ENCODE results near the gene C1QTNF2. TPM values are rescaled to one million over a fixed set of nuclear protein-coding genes. Genes with fewer than 3 reads are reported as not detected.

Gene C1QTNF2, protein sequence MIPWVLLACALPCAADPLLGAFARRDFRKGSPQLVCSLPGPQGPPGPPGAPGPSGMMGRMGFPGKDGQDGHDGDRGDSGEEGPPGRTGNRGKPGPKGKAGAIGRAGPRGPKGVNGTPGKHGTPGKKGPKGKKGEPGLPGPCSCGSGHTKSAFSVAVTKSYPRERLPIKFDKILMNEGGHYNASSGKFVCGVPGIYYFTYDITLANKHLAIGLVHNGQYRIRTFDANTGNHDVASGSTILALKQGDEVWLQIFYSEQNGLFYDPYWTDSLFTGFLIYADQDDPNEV
- 0.42 and 0.43 TPM in 2 replicates for total RNA-seq
- long read RNA-seq: 0 reads

DNA sequence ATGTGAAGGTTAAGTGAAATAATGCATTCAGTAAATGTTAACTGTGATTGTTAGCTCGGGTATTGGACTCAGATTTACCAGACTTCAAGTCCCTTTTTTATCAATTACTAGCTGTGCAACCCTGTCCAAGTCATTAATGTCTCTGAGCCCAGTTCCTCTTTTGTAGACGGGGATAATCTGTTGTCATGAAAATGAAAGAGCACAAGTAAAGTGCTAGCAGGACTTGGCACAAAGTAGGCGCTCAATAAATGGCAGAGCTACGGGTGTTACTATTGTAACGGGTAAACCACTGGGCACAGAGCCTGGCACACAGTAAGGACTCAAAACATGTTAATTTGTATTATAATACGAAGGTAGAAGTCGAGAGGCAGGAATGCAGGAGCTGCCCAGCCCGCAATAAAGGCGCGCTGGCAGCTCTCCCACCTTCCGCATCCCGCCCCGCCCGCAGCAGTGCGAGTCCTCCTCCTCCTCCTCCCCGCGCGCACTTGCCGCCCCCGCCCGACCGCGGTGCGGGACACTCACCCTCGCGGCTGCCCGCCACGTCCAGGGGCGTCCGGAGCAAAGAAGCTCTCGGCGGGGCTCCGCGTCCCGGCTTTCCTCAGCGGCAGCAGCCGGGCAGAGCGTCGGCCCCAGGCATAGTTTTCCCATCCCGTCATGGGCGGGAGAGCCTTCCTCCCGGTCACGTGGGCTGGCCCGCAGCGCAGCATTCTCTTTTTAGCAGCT, at the start of gene C1QTNF2:
Gene C1QTNF2 (minus strand): TSS at position 637 of the 723 bp plus-strand sequence. CDS start 15,615 bp downstream, outside the sequence.
- no peaks in the 10 kb centered on the region for H3K9me3 Mint-ChIP-seq
- no peak within 1 kb of the TSS for H3K27ac Mint-ChIP-seq (ENCODE audit: unreplicated experiment)

DNA sequence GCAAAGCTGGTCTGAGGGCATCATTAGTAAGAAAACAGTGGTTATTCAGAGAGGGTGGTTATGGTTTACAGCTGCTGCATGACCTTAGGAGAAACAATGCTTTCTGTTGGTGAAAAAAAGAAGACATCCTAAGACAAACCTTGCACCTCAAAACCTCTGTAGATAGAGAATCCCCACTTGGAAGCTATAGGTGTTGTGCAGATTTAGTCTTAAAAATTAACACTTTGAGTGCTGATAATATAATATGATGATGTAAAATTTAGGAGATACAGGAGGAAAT, 49.8 kb upstream of the C1QTNF2 start:
- Mint-ChIP-seq H3K36me3 (ENCODE audit: low read depth) (no peaks in the 10 kb centered on the region), H3K9me3 (no peaks in the 10 kb centered on the region), H3K4me1 (peaks cover 66% of the 10 kb centered on the region), H3K27me3 (ENCODE audit: low read depth) (no peaks in the 10 kb centered on the region), H3K27ac (ENCODE audit: unreplicated experiment) (no peak overlapping the region), H3K4me3 (peak overlapping the region; percentile 94)
- DNase-seq (ENCODE audit: low read depth, low spot score): no peak
- no peak for TF ChIP-seq CTCF (conservative IDR thresholded peaks at IDR 0.05)

More for the DNA sequence above, at the start of gene C1QTNF2:
- Mint-ChIP-seq H3K4me1 (peaks cover 14% of the 10 kb centered on the region), H3K27me3 (ENCODE audit: low read depth) (peaks cover 68% of the 10 kb centered on the region), H3K4me3 (peak within 1 kb of the TSS; percentile 73), H3K36me3 (ENCODE audit: low read depth) (no peaks in the 10 kb centered on the region)
- DNase-seq (ENCODE audit: low read depth, low spot score): peak; percentile 31
- no peak for TF ChIP-seq CTCF (conservative IDR thresholded peaks at IDR 0.05)

DNA sequence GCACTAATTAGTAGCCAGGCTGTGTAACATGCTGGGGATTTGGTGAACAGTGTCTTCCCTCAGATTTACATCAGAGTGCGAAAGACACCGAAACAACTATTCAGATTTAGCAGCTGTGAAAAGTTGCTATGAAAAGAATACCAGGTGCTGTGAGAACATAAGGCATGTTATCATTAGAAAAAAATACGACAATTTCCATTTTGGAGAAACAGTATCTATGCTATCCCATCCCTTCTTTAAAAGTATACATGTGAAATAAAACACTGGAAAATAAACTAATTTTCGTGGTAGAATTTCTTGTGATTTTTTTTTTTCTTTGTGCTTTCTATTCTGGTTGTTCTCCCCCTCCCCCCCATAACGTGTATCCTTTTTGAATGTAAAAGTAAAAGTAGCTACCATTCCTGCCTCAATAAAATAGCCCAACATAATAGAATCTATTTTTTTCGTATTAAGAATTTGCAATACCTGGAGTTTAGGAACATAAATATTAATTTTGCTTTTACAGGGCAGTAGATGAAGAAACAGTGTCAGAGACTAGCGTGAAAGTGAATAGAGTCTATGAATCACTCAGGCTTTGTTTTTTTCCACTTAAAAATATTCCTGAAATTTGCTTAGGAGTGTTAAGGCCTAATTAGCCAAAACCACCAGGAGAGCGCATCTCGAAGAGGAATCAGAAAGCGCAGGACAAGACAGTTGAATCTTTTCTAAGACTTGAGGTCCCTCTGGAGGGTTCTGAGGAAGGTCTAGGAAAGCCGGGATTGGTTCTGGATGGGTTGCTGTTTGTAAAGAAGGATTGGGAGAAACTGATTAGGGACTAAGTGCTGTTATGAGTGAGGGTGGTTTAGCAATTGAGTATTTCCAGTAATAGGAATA, 49.3 kb upstream of the C1QTNF2 start:
- no peak for DNase-seq (ENCODE audit: low read depth, low spot score)
- Mint-ChIP-seq H3K9me3 (no peaks in the 10 kb centered on the region), H3K27ac (ENCODE audit: unreplicated experiment) (peak overlapping the region; percentile 90), H3K36me3 (ENCODE audit: low read depth) (no peaks in the 10 kb centered on the region), H3K27me3 (ENCODE audit: low read depth) (no peaks in the 10 kb centered on the region), H3K4me3 (peak overlapping the region; percentile 94), H3K4me1 (peaks cover 60% of the 10 kb centered on the region)
- TF ChIP-seq CTCF (conservative IDR thresholded peaks at IDR 0.05): no peak

DNA sequence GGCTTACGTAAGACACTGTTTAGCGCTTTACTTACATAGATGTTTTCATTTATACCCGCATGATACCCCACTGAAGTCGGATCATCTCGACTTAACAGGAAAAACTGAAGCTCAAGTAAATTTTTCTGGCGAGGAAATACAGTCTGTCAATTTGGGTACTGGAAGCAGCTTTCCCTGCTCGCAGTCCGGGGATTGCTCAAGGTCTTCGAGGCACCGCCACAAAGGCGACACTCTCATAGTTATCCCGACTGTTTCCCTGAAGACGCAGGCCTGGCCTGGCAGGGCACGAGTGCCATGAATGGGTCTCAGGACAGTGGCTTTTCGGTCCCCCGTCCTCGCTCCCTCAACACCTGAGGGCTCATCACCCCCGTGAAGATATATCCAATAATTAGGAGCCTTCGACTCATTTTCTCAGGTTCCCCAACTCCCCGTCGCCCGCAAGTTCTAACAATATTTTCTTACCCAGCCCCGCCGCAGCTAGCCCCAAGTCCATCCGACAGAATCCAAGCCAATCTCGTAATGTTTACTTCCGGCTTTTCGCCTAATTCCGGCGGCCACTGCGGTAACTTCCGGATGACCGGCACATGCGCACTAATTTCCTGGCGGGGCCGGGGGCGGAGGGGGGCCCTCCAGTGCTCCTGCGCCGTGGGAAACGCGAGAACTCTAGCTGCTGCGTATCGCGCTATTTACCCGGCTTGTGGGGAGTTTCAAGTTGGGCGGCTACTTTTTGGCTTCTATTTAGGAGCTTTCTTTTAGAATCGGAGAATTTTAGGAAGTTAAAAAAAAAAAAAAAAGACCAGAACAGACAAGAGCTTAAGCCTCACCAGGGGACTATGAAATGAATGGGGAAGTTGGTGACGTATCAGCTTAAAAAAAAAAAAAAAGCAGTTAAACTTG, 48.4 kb upstream of the C1QTNF2 start, which contains the start of gene SLU7:
Gene SLU7 (minus strand): TSS at position 521 of the 897 bp plus-strand sequence. CDS start 3,787 bp downstream, outside the sequence.
- TF ChIP-seq CTCF (conservative IDR thresholded peaks at IDR 0.05): no peak
- peaks cover 51% of the 10 kb centered on the region for H3K4me1 Mint-ChIP-seq
- H3K4me3 Mint-ChIP-seq: peak within 1 kb of the TSS; percentile 94

More for the DNA sequence above, 48.4 kb upstream of the C1QTNF2 start, which contains the start of gene SLU7:
- peak; percentile 94 for DNase-seq (ENCODE audit: low read depth, low spot score)
- H3K27me3 Mint-ChIP-seq (ENCODE audit: low read depth): no peaks in the 10 kb centered on the region
- H3K36me3 Mint-ChIP-seq (ENCODE audit: low read depth): no peaks in the 10 kb centered on the region
- peak within 1 kb of the TSS; percentile 92 for H3K27ac Mint-ChIP-seq (ENCODE audit: unreplicated experiment)
- H3K9me3 Mint-ChIP-seq: no peaks in the 10 kb centered on the region

All from neural crest cell (in vitro differentiated cells).